Measurements from ENCODE around the gene PRRC2B.
A peak's percentile ranks its signal among the peaks of the same experiment; 100 is the strongest.

Gene PRRC2B

GRCh38 chr9:131522257-131523085 is 128.6 kb downstream of the PRRC2B start:
- POLR2A ChIA-PET (ENCODE audit: low non-redundant PET): no interaction called here
- no peak for DNase-seq (ENCODE audit: low spot score)
- CTCF ChIA-PET: no interaction called here
- TF ChIP-seq CTCF (conservative IDR thresholded peaks at IDR 0.05; ENCODE audit: low read depth): no peak
- peak overlapping the region; percentile 40; the same call in 1 of the 2 replicates for H3K27ac ChIP-seq

GRCh38 chr9:131523086-131523388 is 129.2 kb downstream of the PRRC2B start:
- peak overlapping the region; percentile 40 for H3K27ac ChIP-seq
- ChIA-PET POLR2A (ENCODE audit: low non-redundant PET) (no interaction called here), CTCF (no interaction called here)
- no peak for DNase-seq (ENCODE audit: low spot score)
- TF ChIP-seq CTCF (conservative IDR thresholded peaks at IDR 0.05; ENCODE audit: low read depth): no peak

- peak overlapping the region; percentile 40 for H3K27ac ChIP-seq
- POLR2A ChIA-PET (ENCODE audit: low non-redundant PET): no interaction called here
- DNase-seq (ENCODE audit: low spot score): no peak
- CTCF ChIA-PET: no interaction called here
- no peak for TF ChIP-seq CTCF (conservative IDR thresholded peaks at IDR 0.05; ENCODE audit: low read depth)
Observed at GRCh38 chr9:131523451-131524435, 129.9 kb downstream of the PRRC2B start.

- H3K27ac ChIP-seq: peak overlapping the region; percentile 5; the same call in 1 of the 2 replicates
- no peak for TF ChIP-seq CTCF (conservative IDR thresholded peaks at IDR 0.05; ENCODE audit: low read depth)
- CTCF ChIA-PET: interaction anchor here (0.6 to 1.0 kb wide), 2 partner anchors 188 to 634 kb away, joined by 3 to 5 read pairs; no protein-coding TSS in a partner anchor
- POLR2A ChIA-PET (ENCODE audit: low non-redundant PET): no interaction called here
- no peak for DNase-seq (ENCODE audit: low spot score)
Observed at GRCh38 chr9:131524665-131525315, 130.9 kb downstream of the PRRC2B start.

- ChIA-PET CTCF (interaction anchor here (0.7 to 1.0 kb wide), 3 partner anchors 9 to 189 kb away, joined by 3 to 5 read pairs (median 5); no protein-coding TSS in a partner anchor), POLR2A (ENCODE audit: low non-redundant PET) (no interaction called here)
- no peak for DNase-seq (ENCODE audit: low spot score)
- no peak overlapping the region for H3K27ac ChIP-seq
- no peak for TF ChIP-seq CTCF (conservative IDR thresholded peaks at IDR 0.05; ENCODE audit: low read depth)
Observed at GRCh38 chr9:131525643-131526565, 132.0 kb downstream of the PRRC2B start.
